M059J (cell line): ENCODE results near the gene DNAL4. TPM values are rescaled to one million over a fixed set of nuclear protein-coding genes. Genes with fewer than 3 reads are reported as not detected.
A peak's percentile ranks its signal among the peaks of the same experiment; 100 is the strongest.

Source experiments
- DNase-seq: peaks from one replicate; pipeline ENCODE4 v3.0.0-alpha.2; 2012; ENCODE audit warnings: low read depth
- total RNA-seq: library from RNA; depleted of rRNA; stranded (reverse); fragments of >200 nt; shearing (Covaris generic); gene quantifications from 2 replicates; pipeline ENCODE4 v1.2.3, GENCODE V29; 2014

The DNAL4 gene
- total RNA-seq, 1 experiment from 2014 or later = 6.9 TPM

- DNase-seq = no peak
Observed at GRCh38 chr22:38786631-38787030, 7.3 kb downstream of the DNAL4 start.

DNA sequence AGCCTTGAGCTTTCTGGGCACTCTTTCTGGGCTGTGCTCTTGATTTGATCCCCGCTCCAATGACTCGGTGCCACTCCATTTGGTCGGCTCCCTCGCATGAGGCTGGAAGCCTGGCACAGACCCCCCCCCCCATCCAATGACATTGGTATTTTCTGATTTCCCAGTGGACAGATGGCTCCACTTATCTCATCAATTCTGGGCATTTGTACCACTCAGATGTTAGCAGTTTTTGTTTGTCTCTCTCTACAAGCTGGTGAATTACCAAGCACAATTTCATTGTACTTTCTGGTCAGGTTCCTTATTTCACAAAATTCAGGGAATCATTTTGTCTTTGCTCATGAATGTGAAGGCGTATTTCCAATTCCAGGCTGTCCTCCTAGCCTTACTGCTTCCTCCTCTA is 9.1 kb downstream of the DNAL4 start:
- DNase-seq = no peak

DNA sequence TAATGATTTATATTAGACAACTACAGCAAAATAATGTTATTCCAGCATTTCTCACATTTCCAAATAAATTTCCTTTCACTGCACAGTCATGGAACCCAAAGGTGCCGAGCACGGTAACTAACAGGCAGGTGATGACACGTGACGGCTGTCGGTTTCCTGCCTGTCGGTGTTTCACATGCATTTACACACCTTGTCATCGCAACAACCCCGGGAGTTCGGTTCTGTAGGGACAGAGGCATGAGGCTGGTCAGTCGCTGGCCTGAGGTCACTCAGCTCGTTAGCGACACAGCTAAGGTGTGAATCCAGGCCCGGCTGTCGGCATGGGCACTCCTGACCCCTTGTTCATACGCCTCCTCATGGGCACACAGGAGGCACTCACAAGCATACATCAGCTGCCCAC is 9.9 kb downstream of the DNAL4 start:
- DNase-seq = no peak

DNA sequence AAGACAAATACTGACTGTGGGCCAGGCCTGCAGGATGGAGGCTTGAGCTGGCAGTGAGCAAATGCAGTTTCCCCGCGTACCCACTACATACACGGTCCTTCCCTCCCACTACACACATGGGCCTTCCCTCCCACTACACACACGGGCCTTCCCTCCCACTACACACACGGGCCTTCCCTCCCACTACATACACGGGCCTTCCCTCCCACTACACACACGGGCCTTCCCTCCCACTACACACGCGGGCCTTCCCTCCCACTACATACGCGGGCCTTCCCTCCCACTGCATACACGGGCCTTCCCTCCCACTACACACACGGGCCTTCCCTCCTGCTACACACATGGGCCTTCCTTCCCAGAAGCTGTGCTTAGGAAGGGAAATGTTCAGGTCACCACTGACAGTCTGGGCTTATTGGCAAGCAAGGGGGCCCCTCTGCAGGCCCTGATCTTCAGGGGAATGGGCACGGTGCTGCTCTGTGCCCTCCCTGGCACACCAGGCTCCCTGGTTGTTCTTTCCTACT is 10.8 kb downstream of the DNAL4 start:
- DNase-seq = no peak

DNA sequence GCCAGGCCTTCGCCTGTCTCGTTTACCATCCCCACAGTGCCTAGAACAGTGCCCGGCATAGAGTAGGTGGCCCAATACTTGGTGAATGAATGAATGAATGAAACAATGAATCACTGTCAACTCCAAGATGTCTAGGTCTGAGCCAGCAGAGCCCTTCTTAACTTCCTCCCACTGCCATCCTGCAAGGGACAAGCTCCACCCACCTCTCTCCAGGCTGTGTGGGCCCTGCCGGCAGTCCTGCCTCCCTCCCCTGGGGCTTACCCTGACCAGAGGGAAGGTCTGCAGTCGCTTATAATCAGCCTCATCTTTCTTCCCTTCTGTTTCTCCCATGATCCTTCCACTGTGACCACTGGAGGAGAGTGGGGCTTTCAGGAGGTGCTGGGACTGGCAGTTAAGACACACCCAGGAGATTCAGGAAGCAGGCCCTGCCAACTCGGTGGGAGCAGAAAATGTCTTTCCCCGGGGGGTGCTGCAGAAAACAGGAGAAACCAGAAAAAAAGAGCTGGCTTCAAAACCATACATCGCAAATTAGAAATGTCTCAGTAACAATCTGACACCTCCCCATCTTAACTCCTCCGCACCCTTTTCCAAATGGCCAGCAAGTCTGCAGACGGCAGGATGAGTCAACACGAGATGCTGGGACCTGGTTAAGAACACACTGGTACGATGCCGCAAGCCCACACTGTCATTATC is 11.4 kb downstream of the DNAL4 start:
- DNase-seq = no peak

DNA sequence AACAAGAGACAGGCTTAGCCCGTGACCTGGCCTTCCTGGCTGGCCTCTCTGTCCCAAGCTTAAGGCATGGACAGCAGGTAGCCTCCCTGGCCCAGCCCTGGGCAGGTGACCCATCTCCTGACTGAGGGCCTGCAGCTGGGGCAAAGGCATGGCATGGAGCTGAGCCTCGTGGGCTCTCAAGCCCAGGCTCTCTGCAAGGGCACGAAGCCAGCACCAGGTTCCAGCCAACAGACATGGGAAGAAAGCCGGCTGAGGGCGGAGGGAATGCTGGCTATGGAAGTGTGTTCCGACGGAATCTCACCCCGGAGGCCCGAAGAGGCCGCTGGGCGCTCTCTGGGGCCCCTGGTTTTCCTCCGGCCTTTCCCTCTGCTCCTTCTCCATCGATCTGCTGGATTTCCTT is 12.9 kb downstream of the DNAL4 start:
- DNase-seq = no peak

DNA sequence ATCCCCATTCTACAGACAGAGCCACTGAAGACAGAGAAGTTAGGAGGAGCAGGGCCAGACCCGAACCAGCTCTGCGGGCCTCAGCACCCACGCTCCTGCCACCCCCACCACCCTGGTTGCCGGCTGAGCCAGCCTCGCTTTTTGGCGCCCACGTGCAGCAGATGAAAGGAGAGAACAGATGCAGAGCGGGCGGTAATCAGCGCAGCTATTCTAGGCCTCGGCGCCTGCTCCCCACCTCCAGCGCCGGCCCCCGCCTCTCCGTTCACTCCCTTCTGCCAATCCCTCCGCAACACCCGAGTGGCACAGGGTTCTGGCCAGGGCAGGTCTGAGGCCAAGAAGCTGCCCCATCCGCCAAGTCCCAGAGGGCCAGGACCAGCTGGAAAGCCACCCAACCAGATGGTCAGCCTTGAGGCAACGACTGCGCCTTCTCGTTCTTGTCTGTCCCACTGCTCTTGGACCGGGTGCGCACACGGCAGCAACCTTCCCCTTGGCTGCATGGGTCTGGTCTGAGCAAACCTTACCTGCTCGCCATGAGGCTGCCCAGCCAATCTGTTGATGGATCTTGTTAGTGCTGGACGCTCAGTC is 16.8 kb downstream of the DNAL4 start:
- no peak for DNase-seq

GRCh38 chr22:38776086-38776485 is 17.9 kb downstream of the DNAL4 start:
- no peak for DNase-seq

GRCh38 chr22:38775656-38776055 is 18.3 kb downstream of the DNAL4 start:
- DNase-seq = no peak

GRCh38 chr22:38774496-38775166 is 19.3 kb downstream of the DNAL4 start:
- no peak for DNase-seq

GRCh38 chr22:38773363-38773946 is 20.5 kb downstream of the DNAL4 start:
- DNase-seq = no peak

DNA sequence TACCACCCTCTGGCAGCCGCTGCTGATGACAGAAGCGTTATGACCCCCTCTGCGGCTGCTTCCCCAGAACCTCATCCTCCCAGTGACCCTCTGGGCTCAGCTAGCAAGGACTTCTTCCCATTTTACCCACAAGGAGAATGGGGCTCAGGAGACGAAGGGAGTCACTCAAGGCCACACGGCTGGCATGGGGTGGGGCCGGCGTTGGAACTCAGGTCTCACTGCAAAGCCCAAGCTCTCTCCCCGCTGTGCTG is 21.4 kb downstream of the DNAL4 start:
- DNase-seq = no peak

DNA sequence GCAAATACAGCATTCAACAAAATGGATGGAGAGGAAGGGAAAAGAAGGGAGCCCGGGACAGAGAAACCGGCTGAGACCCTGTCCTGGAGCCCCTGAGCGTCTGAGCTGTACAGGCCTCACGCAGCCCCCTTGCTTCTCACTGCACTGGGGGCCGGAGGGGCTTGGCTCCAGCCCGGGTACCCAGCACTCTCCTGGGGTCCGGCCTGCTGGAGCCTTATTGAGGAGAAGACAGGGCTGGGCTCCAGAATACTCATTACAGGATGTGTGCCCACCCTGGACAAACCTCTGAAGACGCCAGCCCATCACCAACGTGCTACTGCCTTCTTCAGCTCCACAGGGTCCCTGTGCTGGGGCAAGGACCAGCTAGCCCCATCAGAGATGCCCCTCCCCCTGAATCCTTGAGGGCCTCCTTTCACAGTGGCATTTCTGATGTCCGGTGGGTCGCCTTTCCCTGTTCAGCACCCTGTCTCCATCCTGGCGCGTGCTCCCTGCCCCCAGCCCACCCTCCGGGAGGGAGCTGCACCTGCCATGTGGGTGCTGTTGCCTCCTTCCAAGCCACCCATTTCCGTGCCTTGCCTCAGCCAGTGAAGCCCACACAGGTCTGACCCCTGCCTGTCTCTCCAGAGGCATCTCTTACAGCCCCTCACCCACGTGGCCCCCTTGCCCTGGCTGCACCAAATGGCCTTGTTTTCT is 23.5 kb downstream of the DNAL4 start:
- no peak for DNase-seq

DNA sequence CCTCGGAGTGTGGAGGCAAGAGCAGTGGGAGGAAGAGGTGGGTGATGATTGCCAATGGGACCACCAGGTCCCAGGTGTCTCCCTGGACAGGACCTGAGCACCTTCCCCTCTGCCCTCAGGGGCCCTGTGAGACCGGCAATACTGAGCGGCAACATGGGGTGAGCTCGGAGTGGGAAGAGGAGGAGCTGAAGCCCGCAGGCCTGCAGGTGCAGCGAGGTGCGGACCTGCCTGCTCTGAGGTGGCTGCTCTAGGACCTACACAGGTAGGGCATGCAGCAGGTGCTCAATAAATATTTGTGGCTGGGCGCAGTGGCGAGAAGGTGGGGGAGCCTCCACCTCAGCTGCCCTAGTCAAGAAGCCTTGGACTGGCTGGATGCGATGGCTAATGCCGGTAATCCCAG is 25.9 kb downstream of the DNAL4 start:
- DNase-seq = no peak

- DNase-seq = no peak
Observed at GRCh38 chr22:38767313-38767712, 26.6 kb downstream of the DNAL4 start.

GRCh38 chr22:38766076-38766777 is 27.7 kb downstream of the DNAL4 start:
- DNase-seq = peak; percentile 71

GRCh38 chr22:38762551-38762983 is 31.4 kb downstream of the DNAL4 start:
- DNase-seq = no peak

GRCh38 chr22:38761202-38762162 is 32.5 kb downstream of the DNAL4 start:
- peak; percentile 32 for DNase-seq

DNA sequence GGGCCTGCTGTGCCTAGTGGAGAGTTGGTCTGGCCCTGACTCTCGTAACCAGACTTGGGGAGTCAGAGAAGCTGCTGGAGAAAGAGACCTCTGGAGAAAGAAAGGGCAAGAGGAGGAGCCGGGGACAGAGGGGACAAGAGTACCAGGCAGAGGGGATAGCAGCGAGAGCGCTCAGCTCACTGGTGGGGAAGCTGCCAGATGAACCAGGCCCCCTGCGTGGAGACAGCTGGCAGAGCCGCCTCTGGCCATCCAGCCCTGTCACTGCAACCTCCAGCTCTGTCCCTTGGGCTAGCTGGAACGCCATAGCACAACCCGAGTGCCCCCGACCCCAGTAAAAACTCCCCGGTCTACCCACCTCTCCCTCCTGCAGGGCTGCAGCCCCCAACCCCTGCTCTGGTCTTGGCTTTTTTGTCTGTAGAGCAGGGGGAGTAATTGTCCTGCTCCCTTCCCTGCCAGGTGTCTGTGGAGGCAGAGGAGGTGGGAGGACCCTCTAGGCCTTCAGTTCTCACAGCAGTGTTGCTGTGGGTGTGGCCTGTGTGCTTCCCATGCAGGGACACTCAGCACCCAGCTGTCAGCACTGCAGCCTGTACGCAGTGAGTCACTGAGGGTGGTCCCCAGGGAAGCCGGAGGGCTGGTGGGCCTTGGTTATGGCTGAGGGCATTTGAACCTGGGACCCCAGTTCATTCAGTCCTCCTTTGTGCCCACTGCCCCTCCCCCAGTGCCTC is 33.3 kb downstream of the DNAL4 start:
- no peak for DNase-seq

- no peak for DNase-seq
Observed at GRCh38 chr22:38759005-38759404, 34.9 kb downstream of the DNAL4 start.
